Smooth muscle cell (in vitro differentiated cells): ENCODE measurements around the gene LSM3. TPM values are rescaled to one million over a fixed set of nuclear protein-coding genes. Genes with fewer than 3 reads are reported as not detected.

Experiments
- DNase-seq: peaks from one replicate; lab custom pipeline; 2025; ENCODE audit not compliant: unreplicated experiment; lab: John Stamatoyannopoulos, UW
- H2AFZ ChIP-seq: fragments of 200-600 bp; sonication (generic); 2 replicates; pipeline ENCODE4 v1.6.0; 2016; ENCODE audit warnings: antibody characterized with exemption, low read depth, mild to moderate bottlenecking
- H3F3A ChIP-seq: fragments of 200-600 bp; sonication (generic); 2 replicates; pipeline ENCODE4 v1.6.0; 2017; ENCODE audit warnings: antibody characterized with exemption, low read depth
- H3K27ac ChIP-seq: fragments of 200-600 bp; sonication (generic); 2 replicates; pipeline ENCODE4 v1.5.1; 2016; ENCODE audit warnings: low read depth, mild to moderate bottlenecking
- H3K27me3 ChIP-seq: fragments of 200-600 bp; sonication (generic); 2 replicates; pipeline ENCODE4 v1.6.1; 2016; ENCODE audit warnings: low read depth, mild to moderate bottlenecking
- H3K36me3 ChIP-seq: fragments of 200-600 bp; sonication (generic); 2 replicates; pipeline ENCODE4 v1.5.1; 2016; ENCODE audit warnings: low read depth
- H3K4me1 ChIP-seq: fragments of 200-600 bp; sonication (generic); 2 replicates; pipeline ENCODE4 v1.5.1; 2016; ENCODE audit warnings: low read depth
- H3K4me2 ChIP-seq: fragments of 200-600 bp; sonication (generic); 2 replicates; pipeline ENCODE4 v1.6.0; 2016; ENCODE audit warnings: mild to moderate bottlenecking
- H3K4me3 ChIP-seq: fragments of 200-600 bp; sonication (generic); 2 replicates; pipeline ENCODE4 v1.5.1; 2016; ENCODE audit warnings: mild to moderate bottlenecking
- H3K79me2 ChIP-seq: fragments of 200-600 bp; sonication (generic); 2 replicates; pipeline ENCODE4 v1.6.0; 2016; ENCODE audit warnings: low read depth, mild to moderate bottlenecking
- H3K9ac ChIP-seq: fragments of 200-600 bp; sonication (generic); 2 replicates; pipeline ENCODE4 v1.6.0; 2016; ENCODE audit warnings: low read depth
- H3K9me3 ChIP-seq: fragments of 200-600 bp; sonication (generic); replicated peaks from 2 replicates; pipeline ENCODE4 v1.5.1; 2016; ENCODE audit warnings: low read depth
- H4K20me1 ChIP-seq: fragments of 200-600 bp; sonication (generic); 2 replicates; pipeline ENCODE4 v1.6.0; 2016; ENCODE audit warnings: low read depth
- WGBS: methylation state at CpG from one replicate; pipeline ENCODE4 v1.1.7; 2016; ENCODE audit warnings: low lambda C conversion rate; 5-methylcytosine and 5-hydroxymethylcytosine counted together
- polyA plus RNA-seq: library from polyadenylated mRNA; unstranded; fragments of >200 nt; fragmentation: Nextera tagmentation; extraction: Ambion mirVana; gene quantifications from 2 replicates; pipeline ENCODE4 v1.2.1, GENCODE V29; 2016
- total RNA-seq: library from RNA; depleted of rRNA; stranded (reverse); fragments of >200 nt; gene quantifications from 2 replicates; pipeline ENCODE4 v1.2.3, GENCODE V29; 2014
- TF ChIP-seq, protein P1 (sequence below): fragments of 200-600 bp; sonication (generic); IDR thresholded peaks from 2 replicates; pipeline ENCODE4 v1.5.1; 2017; ENCODE audit warnings: borderline replicate concordance, mild to moderate bottlenecking, antibody characterized with exemption; ENCODE audit not compliant: insufficient read depth, poor library complexity, severe bottlenecking

Gene LSM3
- total and polyA plus RNA-seq, 2 experiments from 2014 or later, result 18.3 to 31.9 TPM

GRCh38 chr3:14246414-14246813, 67.8 kb downstream of the LSM3 start:
- DNase-seq, result no peak
- no peaks in the 10 kb centered on the region for H3K27me3 ChIP-seq
- H3K4me3 ChIP-seq, result no peak overlapping the region
- no peaks in the 10 kb centered on the region for H3F3A ChIP-seq
- no peaks in the 10 kb centered on the region for H3K36me3 ChIP-seq
- no peak overlapping the region for H3K4me2 ChIP-seq
- H3K4me1 ChIP-seq, result peaks cover 3% of the 10 kb centered on the region
- no peak overlapping the region for H3K27ac ChIP-seq
- TF ChIP-seq, protein P1, sequence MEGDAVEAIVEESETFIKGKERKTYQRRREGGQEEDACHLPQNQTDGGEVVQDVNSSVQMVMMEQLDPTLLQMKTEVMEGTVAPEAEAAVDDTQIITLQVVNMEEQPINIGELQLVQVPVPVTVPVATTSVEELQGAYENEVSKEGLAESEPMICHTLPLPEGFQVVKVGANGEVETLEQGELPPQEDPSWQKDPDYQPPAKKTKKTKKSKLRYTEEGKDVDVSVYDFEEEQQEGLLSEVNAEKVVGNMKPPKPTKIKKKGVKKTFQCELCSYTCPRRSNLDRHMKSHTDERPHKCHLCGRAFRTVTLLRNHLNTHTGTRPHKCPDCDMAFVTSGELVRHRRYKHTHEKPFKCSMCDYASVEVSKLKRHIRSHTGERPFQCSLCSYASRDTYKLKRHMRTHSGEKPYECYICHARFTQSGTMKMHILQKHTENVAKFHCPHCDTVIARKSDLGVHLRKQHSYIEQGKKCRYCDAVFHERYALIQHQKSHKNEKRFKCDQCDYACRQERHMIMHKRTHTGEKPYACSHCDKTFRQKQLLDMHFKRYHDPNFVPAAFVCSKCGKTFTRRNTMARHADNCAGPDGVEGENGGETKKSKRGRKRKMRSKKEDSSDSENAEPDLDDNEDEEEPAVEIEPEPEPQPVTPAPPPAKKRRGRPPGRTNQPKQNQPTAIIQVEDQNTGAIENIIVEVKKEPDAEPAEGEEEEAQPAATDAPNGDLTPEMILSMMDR, result no peak
- no peaks in the 10 kb centered on the region for H3K79me2 ChIP-seq
- WGBS, result 53% methylated on average over 5 of the region's 5 CpGs
- H3K9me3 ChIP-seq, result no peaks in the 10 kb centered on the region
- H2AFZ ChIP-seq, result no peak overlapping the region
- no peak overlapping the region for H3K9ac ChIP-seq
- no peaks in the 10 kb centered on the region for H4K20me1 ChIP-seq

DNA sequence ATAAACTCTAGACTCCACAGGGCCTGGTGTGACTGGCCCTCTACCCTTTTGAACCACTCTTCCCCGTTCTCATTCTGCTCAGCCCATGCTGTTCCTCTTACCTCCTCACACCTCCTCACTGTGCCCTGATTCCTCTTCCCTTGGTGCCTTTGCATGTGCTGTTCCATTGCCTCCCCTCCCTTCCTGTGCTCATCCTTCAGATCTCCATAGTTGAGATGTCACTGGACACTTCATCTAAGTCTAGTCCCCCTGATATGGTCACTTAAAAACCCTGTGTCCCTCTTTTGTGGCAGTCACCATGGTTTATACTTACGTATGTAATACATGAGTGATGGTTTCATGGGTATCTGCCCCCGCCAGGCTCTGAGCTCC, 69.8 kb downstream of the LSM3 start:
- H3K79me2 ChIP-seq, result no peaks in the 10 kb centered on the region
- H3K4me3 ChIP-seq, result no peak overlapping the region
- 92% methylated on average over 3 of the region's 3 CpGs for WGBS
- no peaks in the 10 kb centered on the region for H3K4me1 ChIP-seq
- no peak for DNase-seq
- no peaks in the 10 kb centered on the region for H3K9me3 ChIP-seq
- H4K20me1 ChIP-seq, result no peaks in the 10 kb centered on the region
- no peaks in the 10 kb centered on the region for H3K36me3 ChIP-seq
- TF ChIP-seq, protein P1, result no peak
- no peak overlapping the region for H3K9ac ChIP-seq
- H3K27ac ChIP-seq, result no peak overlapping the region
- no peaks in the 10 kb centered on the region for H3K27me3 ChIP-seq
- H3K4me2 ChIP-seq, result no peak overlapping the region
- H2AFZ ChIP-seq, result no peak overlapping the region
- H3F3A ChIP-seq, result no peaks in the 10 kb centered on the region

DNA sequence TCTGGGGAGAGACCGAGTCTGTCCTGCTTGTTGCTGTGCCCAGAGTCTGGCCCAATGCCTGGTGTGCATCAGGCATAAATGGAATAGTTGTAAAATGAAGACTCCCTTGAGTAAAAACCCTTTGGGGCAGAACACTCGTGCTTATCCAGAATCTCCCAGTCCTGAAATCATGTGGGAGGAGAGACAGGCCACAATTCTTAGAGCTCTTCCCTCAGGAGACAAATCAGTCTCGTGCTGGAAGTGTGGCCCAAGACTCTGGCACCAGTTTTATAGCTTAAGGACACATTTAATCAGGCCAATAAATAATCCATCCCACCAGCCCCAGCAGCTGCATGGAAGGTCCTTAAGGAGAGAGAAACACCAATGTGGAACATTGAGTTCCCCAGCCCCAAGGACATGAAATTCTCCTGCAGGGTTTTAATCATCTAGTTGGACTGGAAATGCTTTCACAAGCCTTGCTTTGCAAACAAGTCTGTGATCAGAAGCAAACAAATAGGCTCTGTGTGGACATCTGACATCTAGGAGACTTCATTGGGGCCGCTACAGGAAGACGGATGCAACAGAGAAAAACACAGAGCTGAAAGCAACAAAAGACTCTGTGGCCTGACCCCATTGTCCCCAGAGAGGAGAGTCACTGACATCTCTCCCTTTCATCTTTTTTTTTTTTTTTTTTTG, 70.4 kb downstream of the LSM3 start:
- H4K20me1 ChIP-seq, result no peaks in the 10 kb centered on the region
- H3K4me1 ChIP-seq, result no peaks in the 10 kb centered on the region
- no peaks in the 10 kb centered on the region for H3K27me3 ChIP-seq
- H3K4me3 ChIP-seq, result no peak overlapping the region
- 61% methylated on average over 5 of the region's 5 CpGs for WGBS
- TF ChIP-seq, protein P1, result no peak
- H3K79me2 ChIP-seq, result no peaks in the 10 kb centered on the region
- H2AFZ ChIP-seq, result no peak overlapping the region
- no peak overlapping the region for H3K4me2 ChIP-seq
- no peak for DNase-seq
- H3F3A ChIP-seq, result no peaks in the 10 kb centered on the region
- no peak overlapping the region for H3K27ac ChIP-seq
- no peaks in the 10 kb centered on the region for H3K36me3 ChIP-seq
- no peaks in the 10 kb centered on the region for H3K9me3 ChIP-seq
- H3K9ac ChIP-seq, result no peak overlapping the region

Other genes starting within 250 kb of the LSM3 start
- gene CHCHD4, start 53.9 kb upstream of the LSM3 start, total RNA-seq, result 8.7 and 11.2 TPM in 2 replicates
- gene CHCHD4, start 53.9 kb upstream of the LSM3 start, polyA plus RNA-seq, result 9.5 and 12.0 TPM in 2 replicates
- gene TMEM43, start 53.8 kb upstream of the LSM3 start, total RNA-seq, result 76.8 and 81.1 TPM in 2 replicates
- gene TMEM43, start 53.8 kb upstream of the LSM3 start, polyA plus RNA-seq, result 59.0 and 60.1 TPM in 2 replicates
- gene XPC, start 216 bp upstream of the LSM3 start, total RNA-seq, result 20.9 and 31.1 TPM in 2 replicates
- 23.8 and 28.1 TPM in 2 replicates for gene XPC, start 216 bp upstream of the LSM3 start, polyA plus RNA-seq
- 11.7 and 13.9 TPM in 2 replicates for gene SLC6A6, start 223.8 kb downstream of the LSM3 start, total RNA-seq
- gene SLC6A6, start 223.8 kb downstream of the LSM3 start, polyA plus RNA-seq, result 8.5 and 9.4 TPM in 2 replicates